SHP77 (cell line): ENCODE data around the gene VMP1.
"Not testable (repeated sequence)": the region's sequence is repeated elsewhere in the genome, so short reads cannot be mapped to it uniquely, and the experiment has no call there.

ENCODE experiments used
- DNase-seq, 2 experiments: peaks; one replicate each; lab custom pipeline; 2025; lab: John Stamatoyannopoulos, UW

VMP1 gene

GRCh38 chr17:59841091-59841881 is 133.8 kb downstream of the VMP1 start:
- DNase-seq = peak in 1 of 2 experiments; percentile 22

DNA sequence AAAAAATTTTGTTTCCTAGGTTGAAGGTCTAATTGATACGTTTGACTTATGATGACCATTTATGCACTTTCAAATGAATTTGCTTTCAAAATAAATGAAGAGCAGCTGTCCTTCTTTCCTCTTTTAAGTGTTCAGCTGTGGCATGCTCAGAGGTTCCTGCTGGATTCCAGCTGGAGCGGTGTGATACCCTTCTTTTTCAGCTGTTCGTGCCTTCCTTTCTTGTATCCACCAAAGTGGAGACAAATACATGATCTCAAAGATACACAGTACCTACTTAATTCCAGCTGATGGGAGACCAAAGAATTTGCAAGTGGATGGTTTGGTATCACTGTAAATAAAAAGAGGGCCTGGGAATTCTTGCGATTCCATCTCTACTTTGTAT is 134.4 kb downstream of the VMP1 start:
- DNase-seq = peak in 1 of 2 experiments; percentile 15

- no peak for DNase-seq
Observed at GRCh38 chr17:59842901-59843652, 135.6 kb downstream of the VMP1 start.

GRCh38 chr17:59844884-59845594 is 137.6 kb downstream of the VMP1 start:
- peak in 1 of 2 experiments; percentile 19 for DNase-seq

DNA sequence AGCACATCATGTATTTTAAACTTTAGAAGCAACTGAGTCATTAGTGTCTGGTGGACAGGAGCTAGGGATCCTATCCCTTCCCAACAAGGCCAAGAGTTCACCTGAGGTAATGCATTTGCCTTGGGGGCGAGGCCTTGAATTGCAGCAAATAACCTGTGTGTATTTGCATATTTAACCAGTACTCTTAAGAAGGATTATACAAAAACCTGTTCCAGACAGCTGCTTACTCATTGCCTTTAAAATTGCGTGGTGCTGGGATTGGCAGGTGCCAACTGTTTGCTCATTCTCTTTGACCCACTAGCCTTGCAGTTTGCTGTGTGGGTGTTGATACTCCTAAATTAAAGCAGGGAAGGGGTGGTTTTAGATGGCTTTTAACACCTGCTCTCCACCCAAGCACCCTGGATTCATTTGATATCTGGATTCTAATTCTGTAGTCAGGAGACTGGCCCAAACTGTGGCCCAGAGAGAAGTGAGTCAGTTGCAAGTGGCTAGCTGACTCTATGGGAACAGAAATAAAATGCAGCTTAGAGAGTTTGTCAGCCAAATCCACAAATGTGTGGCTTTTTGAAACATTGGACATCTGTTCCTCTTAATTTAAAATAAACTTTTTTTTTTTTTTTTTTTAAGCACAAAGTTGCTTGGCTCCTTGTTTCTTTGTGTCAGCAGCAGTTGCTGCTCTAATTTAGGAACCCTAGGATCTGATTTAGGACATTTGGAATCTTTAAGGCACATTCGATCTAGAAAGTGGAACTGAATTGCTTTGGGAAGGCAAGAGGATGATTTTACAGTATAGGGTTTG is 138.3 kb downstream of the VMP1 start:
- DNase-seq = peak; percentile 98 to 99

DNA sequence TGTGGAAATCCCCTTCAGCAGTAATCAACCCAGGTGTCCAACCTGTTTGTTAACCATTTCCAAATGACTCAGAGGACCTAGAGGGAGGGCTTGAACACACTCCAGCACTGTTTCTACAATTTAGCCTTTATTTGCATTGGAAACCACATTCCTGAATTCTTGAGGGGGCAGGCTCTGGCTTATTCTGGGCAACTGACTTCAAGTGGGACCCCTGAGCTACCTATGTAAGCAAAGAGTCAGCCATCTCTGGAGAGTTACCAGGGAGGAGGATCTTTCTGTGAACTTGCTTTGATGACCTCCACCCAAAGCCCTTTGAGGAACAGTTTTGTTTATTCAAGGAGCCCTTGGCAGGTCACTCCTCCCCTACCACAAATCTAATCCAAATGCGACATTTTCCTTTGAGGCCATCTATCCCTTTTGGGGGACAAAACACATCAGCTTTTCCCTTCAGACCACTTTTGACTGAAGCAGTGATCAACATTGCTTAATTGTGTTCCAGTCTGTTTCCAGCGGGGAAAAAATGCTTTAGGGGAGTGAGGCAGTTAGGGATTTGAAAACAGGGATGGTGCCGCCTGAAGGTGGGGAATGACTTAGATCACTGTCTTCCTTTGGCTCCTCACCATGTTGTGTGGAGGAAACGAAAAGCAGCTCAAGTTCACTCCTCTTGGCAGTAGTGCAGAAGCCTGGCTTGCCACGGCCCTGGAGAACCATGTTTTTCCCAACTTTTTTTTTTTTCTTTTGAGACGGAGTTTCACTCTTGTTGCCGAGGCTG is 139.1 kb downstream of the VMP1 start:
- peak; percentile 74 to 82 for DNase-seq

DNA sequence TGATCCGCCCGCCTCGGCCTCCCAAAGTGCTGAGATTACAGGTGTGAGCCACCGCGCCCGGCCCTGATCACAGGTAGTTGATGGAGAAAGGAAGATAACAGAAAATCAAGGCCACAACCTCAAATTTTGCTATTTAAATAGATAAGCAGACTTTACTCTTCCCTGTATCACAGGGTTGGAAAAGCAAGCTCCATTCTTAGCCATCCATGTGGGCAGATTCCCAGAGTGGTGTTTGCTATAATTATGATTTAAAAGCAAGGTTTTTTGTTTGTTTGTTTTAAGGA is 140.9 kb downstream of the VMP1 start:
- no peak for DNase-seq

DNA sequence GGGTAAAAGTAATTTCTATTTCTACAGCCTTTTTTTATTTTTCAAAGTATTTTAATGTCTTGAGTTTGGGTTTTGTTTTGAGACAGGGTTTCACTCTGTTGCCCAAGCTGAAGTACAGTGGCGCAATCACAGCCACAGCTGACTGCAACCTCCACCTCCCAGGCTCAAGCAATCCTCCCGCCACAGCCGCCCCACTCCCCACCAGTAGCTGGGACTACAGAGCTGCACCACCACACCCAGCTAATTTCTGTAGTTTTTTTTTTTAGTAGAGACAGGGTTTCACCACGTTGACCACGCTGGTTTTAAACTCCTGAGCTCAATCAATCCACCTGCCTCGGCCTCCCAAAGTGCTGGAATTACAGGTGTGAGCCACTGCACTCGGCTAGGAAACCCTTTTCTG is 141.3 kb downstream of the VMP1 start:
- no peak for DNase-seq

- DNase-seq = not testable (repeated sequence)
Observed at GRCh38 chr17:59850311-59850710, 142.9 kb downstream of the VMP1 start.

DNA sequence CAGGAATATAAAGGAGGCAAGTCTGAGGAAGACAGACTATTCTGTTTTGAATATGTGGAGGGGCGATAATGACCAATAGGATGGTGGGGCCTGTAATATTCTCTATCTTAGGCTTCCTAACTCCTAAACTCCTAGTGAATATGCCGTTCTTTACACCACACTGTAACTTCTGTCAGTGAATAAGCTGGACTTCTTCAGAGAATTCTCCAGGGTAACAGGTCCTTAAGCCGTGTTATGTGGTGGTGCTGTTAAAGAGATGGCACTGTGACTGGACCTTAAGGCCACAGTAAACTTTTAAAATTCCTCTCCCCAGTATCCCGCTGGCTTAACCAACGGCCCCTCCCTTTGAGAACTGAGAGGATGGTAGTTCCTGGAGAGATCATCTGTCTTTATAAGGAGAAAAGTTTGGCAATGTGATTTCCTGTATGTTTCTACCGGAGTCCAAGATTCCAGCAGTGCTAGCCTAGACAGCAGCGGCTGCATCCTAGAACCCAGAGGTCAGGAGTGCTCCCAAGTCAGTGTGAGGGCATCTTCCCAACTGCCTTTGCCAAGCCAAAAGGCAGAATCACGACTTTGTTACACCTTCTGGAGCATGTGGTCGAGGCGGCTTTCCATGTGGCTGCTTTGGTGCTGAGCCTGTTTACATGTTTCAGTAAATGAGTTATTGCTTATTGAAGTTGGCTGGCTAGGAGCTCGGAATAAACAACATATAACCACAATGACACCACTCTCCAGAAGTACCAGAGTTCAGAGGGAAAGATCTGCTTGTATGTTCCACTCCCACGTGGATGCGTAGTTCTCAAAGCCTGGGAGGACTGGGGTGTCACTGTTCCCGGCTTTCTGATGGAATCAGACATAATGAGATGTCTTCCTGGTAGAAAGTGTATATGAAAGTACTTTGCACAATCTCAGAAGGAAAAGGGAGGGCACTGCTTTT is 144.3 kb downstream of the VMP1 start:
- no peak for DNase-seq

DNA sequence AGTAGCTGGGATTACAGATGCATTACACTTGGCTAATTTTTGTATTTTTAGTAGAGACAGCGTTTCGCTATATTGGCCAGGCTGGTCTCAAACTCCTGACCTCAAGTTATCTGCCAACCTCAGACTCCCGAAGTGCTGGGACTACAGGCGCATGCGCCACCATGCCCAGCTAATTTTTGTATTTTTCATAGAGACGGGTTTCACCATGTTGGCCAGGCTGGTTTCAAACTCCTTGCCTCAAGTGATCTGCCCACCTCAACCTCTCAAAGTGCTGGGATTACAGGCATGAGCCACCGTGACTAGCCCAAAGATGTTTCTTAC is 145.4 kb downstream of the VMP1 start:
- DNase-seq = not testable (repeated sequence)

DNA sequence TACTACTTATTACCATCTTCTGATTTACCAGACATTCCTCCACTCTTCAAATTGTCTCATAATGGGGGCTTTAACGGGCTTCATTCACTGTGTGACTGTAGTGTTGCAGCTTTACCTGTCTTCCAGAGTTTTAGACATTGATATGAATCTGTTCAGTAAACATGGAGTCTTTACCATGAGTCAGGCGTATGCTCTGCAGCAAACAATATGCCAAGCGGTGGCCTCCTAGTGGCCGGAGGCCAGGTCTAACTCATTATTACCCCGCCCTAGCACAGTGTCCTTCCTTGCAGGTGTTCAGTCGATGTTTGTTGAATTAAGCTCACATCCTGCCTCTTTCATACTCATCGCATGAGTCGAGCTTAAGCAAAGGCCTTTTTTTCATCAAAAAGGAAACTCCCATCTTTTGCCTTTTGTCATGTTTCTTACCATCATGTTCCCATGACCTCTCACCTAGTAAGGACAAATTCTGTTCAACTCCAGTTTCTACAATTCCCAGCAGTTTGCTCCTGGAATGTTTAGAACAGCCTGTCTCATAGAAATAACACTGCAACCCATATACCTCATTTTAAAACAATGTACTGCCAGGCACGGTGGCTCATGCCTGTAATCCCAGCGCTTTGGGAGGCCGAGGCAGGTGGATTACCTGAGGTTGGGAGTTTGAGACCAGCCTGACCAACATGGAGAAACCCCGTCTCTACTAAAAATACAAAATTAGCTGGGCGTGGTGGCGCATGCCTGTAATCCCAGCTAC is 145.9 kb downstream of the VMP1 start:
- DNase-seq = peak; percentile 90 to 93

- not testable (repeated sequence) for DNase-seq
Observed at GRCh38 chr17:59853919-59854729, 146.7 kb downstream of the VMP1 start.

- DNase-seq = no peak
Observed at GRCh38 chr17:59856859-59857794, 149.7 kb downstream of the VMP1 start.

GRCh38 chr17:59858167-59858816 is 150.8 kb downstream of the VMP1 start:
- no peak for DNase-seq

- no peak for DNase-seq
Observed at GRCh38 chr17:59858932-59859331, 151.5 kb downstream of the VMP1 start.

DNA sequence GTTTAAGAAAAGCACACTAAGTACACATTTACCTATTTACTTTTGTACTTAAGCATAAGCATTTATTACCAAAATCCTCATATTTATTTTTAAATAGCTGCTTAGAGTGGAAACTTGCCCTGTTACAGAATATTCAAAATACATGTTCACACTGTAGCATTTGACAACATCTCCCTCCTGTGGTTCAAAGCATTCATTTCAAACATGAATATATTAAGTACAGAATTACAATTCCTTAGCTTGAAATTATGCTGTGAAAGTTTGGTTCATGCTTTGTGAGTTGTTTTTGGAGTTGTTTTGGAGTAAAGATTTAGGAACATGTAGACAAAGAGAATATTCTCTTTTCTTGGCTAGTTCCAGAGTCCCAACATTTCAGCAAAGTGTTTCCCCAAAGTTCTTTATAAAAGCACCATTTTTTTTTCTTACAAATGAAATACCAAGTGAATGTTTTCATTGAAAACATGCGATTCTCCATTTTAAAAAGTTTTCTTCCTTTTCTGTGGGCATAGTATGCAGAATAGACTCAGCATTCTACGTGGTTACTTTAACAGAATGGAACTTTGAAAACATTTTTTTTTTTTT is 152.1 kb downstream of the VMP1 start:
- DNase-seq = peak in 1 of 2 experiments; percentile 32
